WI38 (cell line): ENCODE data around the gene NUP205.
"Not testable (repeated sequence)": the region's sequence is repeated elsewhere in the genome, so short reads cannot be mapped to it uniquely, and the experiment has no call there.

Source experiments
- H3K4me3 ChIP-seq: 2 replicates; pipeline ENCODE4 v1.5.1; 2011; ENCODE audit warnings: low read depth, mild to moderate bottlenecking, control low read depth, low read length
- CTCF ChIP-seq: IDR thresholded peaks from 2 replicates; pipeline ENCODE4 v1.5.1; 2012; ENCODE audit warnings: low read depth, mild to moderate bottlenecking, control low read depth, low read length

The NUP205 gene

GRCh38 chr7:135685306-135686084 lies 127.8 kb downstream of the NUP205 start:
- TF ChIP-seq CTCF: no peak
- H3K4me3 ChIP-seq: no peak overlapping the region

DNA sequence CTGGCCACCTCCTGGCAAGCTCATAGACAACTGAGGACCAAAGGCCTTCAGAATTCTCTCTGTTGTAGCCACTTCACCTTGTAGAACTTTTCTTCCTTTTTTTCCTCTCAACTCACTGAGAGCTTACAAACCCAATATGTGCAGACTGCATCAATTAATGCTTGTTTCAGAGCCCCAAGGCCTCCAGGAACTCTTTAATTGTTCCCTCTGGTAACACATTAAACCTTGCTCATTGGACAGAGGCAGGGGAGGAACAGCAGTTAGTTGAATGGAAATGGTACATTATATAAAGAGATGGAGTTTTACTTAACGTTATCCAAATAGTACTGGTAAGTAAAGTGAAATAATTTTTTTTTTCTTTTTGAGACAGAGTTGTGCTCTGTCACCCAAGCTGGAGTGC lies 129.7 kb downstream of the NUP205 start:
- H3K4me3 ChIP-seq: no peak overlapping the region
- no peak for TF ChIP-seq CTCF

DNA sequence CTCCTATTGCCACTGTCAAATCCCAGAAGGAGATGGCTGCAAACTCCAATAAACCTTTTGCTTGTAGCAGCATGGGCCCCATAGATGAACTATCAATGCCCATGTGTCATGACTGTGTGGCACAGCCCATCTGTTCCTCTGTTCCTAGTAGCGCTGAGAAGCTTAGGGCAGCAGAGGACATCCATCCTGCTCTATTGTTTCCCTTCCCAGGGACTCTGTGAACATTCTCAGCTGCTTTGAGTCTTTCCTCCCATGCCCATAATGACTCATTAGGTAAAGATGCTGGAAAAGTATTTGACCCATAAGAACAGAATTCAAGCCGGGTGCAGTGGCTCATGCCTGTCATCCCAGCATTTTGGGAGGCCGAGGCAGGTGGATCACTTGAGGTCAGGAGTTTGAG lies 132.8 kb downstream of the NUP205 start:
- H3K4me3 ChIP-seq: no peak overlapping the region
- no peak for TF ChIP-seq CTCF

DNA sequence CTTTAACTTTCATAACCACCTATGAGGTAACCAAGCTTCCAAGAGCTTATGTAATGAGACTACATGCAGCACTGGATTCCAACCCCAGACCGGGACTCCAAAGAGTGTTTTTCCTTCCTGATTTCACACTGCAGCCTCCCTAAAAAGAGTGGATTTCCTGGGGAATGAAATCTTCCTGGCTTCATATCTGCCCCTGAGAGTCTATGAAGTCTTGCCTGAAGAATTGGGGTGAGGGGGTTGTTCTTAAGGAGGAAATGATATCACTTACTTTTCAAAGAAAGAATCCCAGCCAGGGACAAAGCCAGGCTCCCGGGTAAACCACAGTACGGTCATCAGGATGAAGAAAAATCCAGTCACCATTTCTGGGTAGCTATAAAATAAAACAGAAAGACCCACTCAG lies 134.3 kb downstream of the NUP205 start:
- no peak for TF ChIP-seq CTCF
- no peak overlapping the region for H3K4me3 ChIP-seq

DNA sequence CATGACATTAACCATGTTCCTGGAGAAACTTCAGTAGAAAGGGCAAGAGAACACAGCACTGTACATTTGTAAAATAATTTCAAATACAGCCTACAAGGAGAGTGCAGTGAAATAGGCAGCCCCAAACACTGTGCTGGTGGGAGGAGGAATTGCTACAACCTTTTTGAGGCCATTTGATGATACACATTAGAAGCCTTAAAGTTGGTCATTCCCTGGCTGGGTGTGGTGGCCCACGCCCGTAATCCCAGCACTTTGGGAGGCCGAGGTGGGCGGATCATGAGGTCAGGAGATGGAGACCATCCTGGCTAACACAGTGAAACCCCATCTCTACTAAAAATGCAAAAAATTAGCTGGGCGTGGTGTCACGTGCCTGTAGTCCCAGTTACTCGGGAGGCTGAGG lies 134.9 kb downstream of the NUP205 start:
- not testable (repeated sequence) for H3K4me3 ChIP-seq

DNA sequence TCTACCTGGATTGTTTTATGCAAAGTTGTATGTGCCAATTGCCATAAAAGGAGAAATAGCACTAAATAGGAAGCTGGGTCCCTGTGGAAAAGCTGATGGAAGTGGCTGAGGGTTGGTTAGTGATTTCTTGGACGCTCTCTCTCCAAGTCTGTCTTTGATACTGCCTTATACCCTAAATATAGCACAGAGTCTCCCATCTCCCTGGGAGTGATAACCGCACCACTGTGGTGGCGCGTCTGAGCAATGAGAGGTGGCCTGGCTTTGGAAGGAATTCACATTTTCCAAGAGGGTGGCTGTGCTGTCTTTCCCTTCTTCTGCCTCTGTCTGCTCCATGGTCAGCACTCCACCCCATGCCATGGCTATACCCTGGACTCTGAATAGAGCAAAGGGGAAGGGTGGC lies 135.8 kb downstream of the NUP205 start:
- no peak overlapping the region for H3K4me3 ChIP-seq
- no peak for TF ChIP-seq CTCF

GRCh38 chr7:135697276-135698049 lies 139.7 kb downstream of the NUP205 start:
- no peak overlapping the region for H3K4me3 ChIP-seq
- TF ChIP-seq CTCF: no peak
